ENCODE results near the gene KRT39. TPM values are rescaled to one million over a fixed set of nuclear protein-coding genes. Genes with fewer than 3 reads are reported as not detected.

KRT39 gene
- total RNA-seq, 1 experiment from 2014 or later: not detected

- TF ChIP-seq ARID4B (CRISPR knock-in tag; IDR thresholded peaks at IDR 0.05; ENCODE audit: borderline replicate concordance) (no peak), STAT6 (CRISPR knock-in tag; conservative IDR thresholded peaks at IDR 0.05; ENCODE audit: low read depth) (no peak), SMAD4 (CRISPR knock-in tag; IDR thresholded peaks at IDR 0.05) (no peak), JAZF1 (CRISPR knock-in tag; IDR thresholded peaks at IDR 0.05) (no peak)
- Mint-ChIP-seq H3K27ac (no peak overlapping the region), H3K36me3 (no peaks in the 10 kb centered on the region), H3K4me3 (no peak overlapping the region), H3K27me3 (ENCODE audit: low read depth) (no peaks in the 10 kb centered on the region; the same call in 1 of the 2 replicates), H3K9me3 (no peaks in the 10 kb centered on the region), H3K4me1 (peaks cover 10% of the 10 kb centered on the region)
- ATAC-seq (no peak), DNase-seq (ENCODE audit: low spot score) (no peak)
- ChIA-PET POLR2A (interaction anchor here (0.5 kb wide), 1 partner anchor 610 kb away, joined by 3 read pairs; no protein-coding TSS in a partner anchor), CTCF (no interaction called here)
Observed at GRCh38 chr17:40932608-40933007, 34.1 kb downstream of the KRT39 start.

- peaks cover 7% of the 10 kb centered on the region for H3K4me1 Mint-ChIP-seq
- H3K27me3 Mint-ChIP-seq (ENCODE audit: low read depth): no peaks in the 10 kb centered on the region
- H3K36me3 Mint-ChIP-seq: no peaks in the 10 kb centered on the region
- ATAC-seq (no peak), DNase-seq (ENCODE audit: low spot score) (no peak)
- no peak overlapping the region for H3K4me3 Mint-ChIP-seq
- no peaks in the 10 kb centered on the region for H3K9me3 Mint-ChIP-seq
- CTCF ChIA-PET: no interaction called here
- TF ChIP-seq ATF3 (CRISPR knock-in tag; conservative IDR thresholded peaks at IDR 0.05) (no peak), CBFB (CRISPR knock-in tag; IDR thresholded peaks at IDR 0.05; ENCODE audit: low read depth) (no peak), ZNF671 (CRISPR knock-in tag; IDR thresholded peaks at IDR 0.05) (no peak), NFATC4 (CRISPR knock-in tag; IDR thresholded peaks at IDR 0.05) (no peak), ZNF416 (CRISPR knock-in tag; IDR thresholded peaks at IDR 0.05) (no peak), E2F5 (CRISPR knock-in tag; IDR thresholded peaks at IDR 0.05) (no peak), EMX1 (CRISPR knock-in tag; IDR thresholded peaks at IDR 0.05) (no peak), TEAD4 (CRISPR knock-in tag; IDR thresholded peaks at IDR 0.05) (no peak), ZNF232 (CRISPR knock-in tag; IDR thresholded peaks at IDR 0.05) (no peak), SMAD4 (CRISPR knock-in tag; IDR thresholded peaks at IDR 0.05) (no peak), ZNF396 (CRISPR knock-in tag; IDR thresholded peaks at IDR 0.05; ENCODE audit: borderline replicate concordance) (no peak)
- POLR2A ChIA-PET: no interaction called here
- H3K27ac Mint-ChIP-seq: no peak overlapping the region
Observed at GRCh38 chr17:40931311-40931710, 35.4 kb downstream of the KRT39 start.

GRCh38 chr17:40926341-40926740 is 40.4 kb downstream of the KRT39 start:
- ChIA-PET CTCF (no interaction called here), POLR2A (no interaction called here)
- Mint-ChIP-seq H3K27ac (peak overlapping the region; percentile 31; the same call in 1 of the 2 replicates), H3K36me3 (no peaks in the 10 kb centered on the region), H3K4me1 (peaks cover 12% of the 10 kb centered on the region), H3K27me3 (ENCODE audit: low read depth) (peaks cover 3% of the 10 kb centered on the region; the same call in 1 of the 2 replicates), H3K4me3 (no peak overlapping the region), H3K9me3 (no peaks in the 10 kb centered on the region)
- ATAC-seq (peak; percentile 47), DNase-seq (ENCODE audit: low spot score) (no peak)
- no peak for TF ChIP-seq ERG (CRISPR knock-in tag; IDR thresholded peaks at IDR 0.05)
- TF ChIP-seq SMAD4 (CRISPR knock-in tag; IDR thresholded peaks at IDR 0.05): no peak
- TF ChIP-seq TCF7 (CRISPR knock-in tag; IDR thresholded peaks at IDR 0.05; ENCODE audit: low read depth): no peak
- TF ChIP-seq ZNF317 (CRISPR knock-in tag; IDR thresholded peaks at IDR 0.05; ENCODE audit: borderline replicate concordance, low read depth): no peak
- TF ChIP-seq EMX1 (CRISPR knock-in tag; IDR thresholded peaks at IDR 0.05): no peak
- no peak for TF ChIP-seq ZNF396 (CRISPR knock-in tag; IDR thresholded peaks at IDR 0.05; ENCODE audit: borderline replicate concordance)
- TF ChIP-seq CDX4 (CRISPR knock-in tag; IDR thresholded peaks at IDR 0.05; ENCODE audit: borderline replicate concordance): no peak
- TF ChIP-seq CREM (CRISPR knock-in tag; IDR thresholded peaks at IDR 0.05): no peak
- TF ChIP-seq CTCF (IDR thresholded peaks at IDR 0.05): no peak
